GM18858 (cell line): Measurements from ENCODE around the gene RUVBL2.
"Not testable (repeated sequence)": the region's sequence is repeated elsewhere in the genome, so short reads cannot be mapped to it uniquely, and the experiment has no call there.

Experiments
- ATAC-seq: cut with Tn5 transposase; IDR thresholded peaks from one replicate; pipeline ENCODE4 v1.9.1; 2021; ENCODE audit not compliant: unreplicated experiment

Gene RUVBL2

GRCh38 chr19:49017041-49017665 lies 23.5 kb downstream of the RUVBL2 start, which contains the start of gene LHB:
LHB (minus strand) TSS chr19:49017091; CDS start chr19:49017081, 10 bp downstream.
- ATAC-seq, result no peak

- ATAC-seq, result no peak
Observed at GRCh38 chr19:49017666-49018351, 24.1 kb downstream of the RUVBL2 start.

- ATAC-seq, result not testable (repeated sequence)
Observed at GRCh38 chr19:49018388-49019241, 24.9 kb downstream of the RUVBL2 start.

- ATAC-seq, result no peak
Observed at GRCh38 chr19:49019242-49019932, 25.7 kb downstream of the RUVBL2 start.

GRCh38 chr19:49020342-49020741 lies 26.7 kb downstream of the RUVBL2 start:
- ATAC-seq, result no peak

GRCh38 chr19:49020931-49021895 lies 27.5 kb downstream of the RUVBL2 start:
- ATAC-seq, result no peak

GRCh38 chr19:49022116-49022515 lies 28.4 kb downstream of the RUVBL2 start:
- ATAC-seq, result no peak

GRCh38 chr19:49024233-49024632 lies 30.5 kb downstream of the RUVBL2 start, which contains the start of gene CGB3:
CGB3 (minus strand) TSS chr19:49024333; CDS start chr19:49023971, 362 bp downstream.
- ATAC-seq, result not testable (repeated sequence)

- ATAC-seq, result not testable (repeated sequence)
Observed at GRCh38 chr19:49025088-49025487, 31.4 kb downstream of the RUVBL2 start.

GRCh38 chr19:49025599-49025998 lies 31.9 kb downstream of the RUVBL2 start:
- ATAC-seq, result not testable (repeated sequence)

GRCh38 chr19:49028686-49029085 lies 35.0 kb downstream of the RUVBL2 start:
- not testable (repeated sequence) for ATAC-seq

GRCh38 chr19:49029749-49030148 lies 36.1 kb downstream of the RUVBL2 start:
- ATAC-seq, result not testable (repeated sequence)

GRCh38 chr19:49030323-49030722 lies 36.6 kb downstream of the RUVBL2 start:
- not testable (repeated sequence) for ATAC-seq

GRCh38 chr19:49031642-49032301 lies 38.1 kb downstream of the RUVBL2 start, which contains the start of gene CGB2:
CGB2 (plus strand) TSS chr19:49031890; CDS start chr19:49032096, 206 bp downstream.
- ATAC-seq, result not testable (repeated sequence)

GRCh38 chr19:49036815-49037214 lies 43.1 kb downstream of the RUVBL2 start, which contains the start of gene CGB1:
CGB1 (minus strand) TSS chr19:49036895; CDS start chr19:49036711, 184 bp downstream.
- ATAC-seq, result not testable (repeated sequence)

GRCh38 chr19:49038111-49038510 lies 44.4 kb downstream of the RUVBL2 start:
- not testable (repeated sequence) for ATAC-seq

GRCh38 chr19:49038557-49039276 lies 45.0 kb downstream of the RUVBL2 start:
- not testable (repeated sequence) for ATAC-seq

GRCh38 chr19:49039736-49040135 lies 46.0 kb downstream of the RUVBL2 start:
- not testable (repeated sequence) for ATAC-seq
